Measurements from ENCODE around the gene CCDC7. TPM values are rescaled to one million over a fixed set of nuclear protein-coding genes. Genes with fewer than 3 reads are reported as not detected.

The CCDC7 gene
- total RNA-seq, 4 donors from 2014 or later, result 8.2 to 30.5 (median 13.3) TPM

DNA sequence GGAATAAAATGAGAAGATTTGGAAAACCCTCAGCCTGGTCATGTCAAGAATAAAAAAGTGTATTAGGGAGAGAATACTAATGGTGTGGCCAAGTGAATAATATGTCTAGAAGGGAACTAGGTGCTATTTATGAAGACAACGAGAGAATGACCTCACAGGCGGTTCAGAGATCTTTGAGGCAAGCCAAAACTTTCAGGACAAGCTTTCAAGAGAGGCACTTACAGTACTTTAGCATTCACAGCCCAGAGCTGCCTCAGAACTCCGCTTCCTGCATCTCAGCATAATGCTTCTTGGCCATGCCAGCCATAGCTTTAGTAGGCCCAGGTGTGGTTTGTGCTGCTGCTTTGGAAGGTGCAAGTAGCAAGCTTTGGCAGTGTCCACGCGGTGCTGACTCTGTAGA is 37.2 kb upstream of the CCDC7 start:
- TF ChIP-seq, protein P1, sequence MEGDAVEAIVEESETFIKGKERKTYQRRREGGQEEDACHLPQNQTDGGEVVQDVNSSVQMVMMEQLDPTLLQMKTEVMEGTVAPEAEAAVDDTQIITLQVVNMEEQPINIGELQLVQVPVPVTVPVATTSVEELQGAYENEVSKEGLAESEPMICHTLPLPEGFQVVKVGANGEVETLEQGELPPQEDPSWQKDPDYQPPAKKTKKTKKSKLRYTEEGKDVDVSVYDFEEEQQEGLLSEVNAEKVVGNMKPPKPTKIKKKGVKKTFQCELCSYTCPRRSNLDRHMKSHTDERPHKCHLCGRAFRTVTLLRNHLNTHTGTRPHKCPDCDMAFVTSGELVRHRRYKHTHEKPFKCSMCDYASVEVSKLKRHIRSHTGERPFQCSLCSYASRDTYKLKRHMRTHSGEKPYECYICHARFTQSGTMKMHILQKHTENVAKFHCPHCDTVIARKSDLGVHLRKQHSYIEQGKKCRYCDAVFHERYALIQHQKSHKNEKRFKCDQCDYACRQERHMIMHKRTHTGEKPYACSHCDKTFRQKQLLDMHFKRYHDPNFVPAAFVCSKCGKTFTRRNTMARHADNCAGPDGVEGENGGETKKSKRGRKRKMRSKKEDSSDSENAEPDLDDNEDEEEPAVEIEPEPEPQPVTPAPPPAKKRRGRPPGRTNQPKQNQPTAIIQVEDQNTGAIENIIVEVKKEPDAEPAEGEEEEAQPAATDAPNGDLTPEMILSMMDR (IDR thresholded peaks at IDR 0.05), result no peak
- no peak for TF ChIP-seq POLR2A (IDR thresholded peaks at IDR 0.05)

DNA sequence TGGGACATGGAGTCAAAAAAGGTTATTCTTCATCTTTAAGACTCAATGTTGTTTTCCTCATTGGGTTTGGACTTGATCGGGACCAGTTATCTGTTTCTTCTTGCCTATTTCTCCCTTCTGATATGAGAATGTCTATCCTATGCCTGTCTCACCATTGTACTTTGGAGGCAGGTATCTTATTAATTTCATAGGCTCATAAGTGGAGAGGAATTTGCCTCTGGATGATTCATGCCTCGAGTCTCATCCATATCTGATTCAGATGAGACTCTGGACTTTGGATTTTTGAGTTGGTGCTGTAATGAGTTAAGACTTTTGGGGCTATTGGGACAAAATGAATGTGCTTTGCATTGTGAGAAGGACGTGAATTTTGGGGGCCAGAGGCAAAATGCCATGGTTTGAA is 36.2 kb upstream of the CCDC7 start:
- no peak overlapping the region for H3K27ac ChIP-seq
- H3K36me3 ChIP-seq, result no peaks in the 10 kb centered on the region
- H3K4me3 ChIP-seq, result no peak overlapping the region
- H3K9me3 ChIP-seq, result no peaks in the 10 kb centered on the region
- H3K27me3 ChIP-seq, result no peaks in the 10 kb centered on the region
- no peak for DNase-seq
- no peaks in the 10 kb centered on the region for H3K4me1 ChIP-seq
- TF ChIP-seq POLR2A (IDR thresholded peaks at IDR 0.05), result no peak
- TF ChIP-seq, protein P1 (IDR thresholded peaks at IDR 0.05), result no peak

More for the DNA sequence above, 37.2 kb upstream of the CCDC7 start:
- no peaks in the 10 kb centered on the region for H3K4me1 ChIP-seq
- H3K36me3 ChIP-seq, result no peaks in the 10 kb centered on the region
- no peak overlapping the region for H3K27ac ChIP-seq
- no peaks in the 10 kb centered on the region for H3K9me3 ChIP-seq
- no peaks in the 10 kb centered on the region for H3K27me3 ChIP-seq
- DNase-seq, result no peak
- no peak overlapping the region for H3K4me3 ChIP-seq

DNA sequence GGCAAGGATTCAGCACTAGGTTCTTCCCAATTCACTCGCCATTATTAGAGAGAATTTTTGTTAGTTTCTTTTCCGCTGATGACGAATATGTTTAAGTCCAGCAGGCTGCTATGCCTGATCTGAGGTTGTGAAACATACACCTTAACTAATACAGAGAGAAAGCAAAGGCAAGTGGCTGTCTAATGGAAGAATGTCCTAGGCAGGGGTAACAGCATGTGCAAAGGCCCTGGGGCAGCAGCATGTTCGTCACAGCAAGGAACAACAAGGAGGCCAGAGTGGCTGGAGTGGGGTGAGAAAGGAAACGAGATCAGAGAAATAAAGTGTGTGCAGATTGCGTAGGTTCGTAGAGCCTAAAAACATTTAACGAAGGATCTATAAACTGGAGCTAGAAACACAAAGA is 35.4 kb upstream of the CCDC7 start:
- no peaks in the 10 kb centered on the region for H3K27me3 ChIP-seq
- H3K27ac ChIP-seq, result no peak overlapping the region
- no peaks in the 10 kb centered on the region for H3K9me3 ChIP-seq
- no peak overlapping the region for H3K4me3 ChIP-seq
- no peak for TF ChIP-seq POLR2A (IDR thresholded peaks at IDR 0.05)
- TF ChIP-seq, protein P1 (IDR thresholded peaks at IDR 0.05), result no peak
- H3K4me1 ChIP-seq, result no peaks in the 10 kb centered on the region
- DNase-seq, result no peak
- no peaks in the 10 kb centered on the region for H3K36me3 ChIP-seq

- Histone ChIP-seq H3K4me1 (no peaks in the 10 kb centered on the region), H3K27ac (peak overlapping the region in 1 of 4 donors; percentile 53), H3K27me3 (no peaks in the 10 kb centered on the region), H3K4me3 (no peak overlapping the region), H3K36me3 (no peaks in the 10 kb centered on the region), H3K9me3 (no peaks in the 10 kb centered on the region)
- TF ChIP-seq POLR2A (IDR thresholded peaks at IDR 0.05), result no peak
- TF ChIP-seq, protein P1 (IDR thresholded peaks at IDR 0.05), result no peak
- DNase-seq, result no peak
These were observed 34.0 kb upstream of the CCDC7 start for GRCh38 chr10:32411797-32412498.

DNA sequence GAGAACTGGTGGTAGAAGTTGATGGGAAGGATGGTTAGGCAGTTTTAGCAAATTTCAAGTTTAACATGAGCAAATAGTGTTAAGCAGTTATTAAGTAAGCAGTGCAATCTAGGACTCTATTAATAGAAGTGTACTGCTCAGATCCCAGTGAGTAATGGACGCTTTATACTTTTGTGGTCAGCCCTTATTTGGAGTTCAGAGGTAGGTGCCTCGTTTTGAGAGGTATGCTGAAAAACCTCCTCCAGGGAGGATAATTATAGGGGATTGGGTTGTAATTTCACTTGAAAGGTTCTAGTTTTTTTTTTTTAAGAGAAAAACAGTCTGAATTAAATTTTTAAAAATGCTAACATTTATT is 33.5 kb upstream of the CCDC7 start:
- TF ChIP-seq, protein P1 (IDR thresholded peaks at IDR 0.05), result no peak
- TF ChIP-seq POLR2A (IDR thresholded peaks at IDR 0.05), result no peak
- Histone ChIP-seq H3K36me3 (no peaks in the 10 kb centered on the region), H3K27ac (peak overlapping the region in 1 of 4 donors; percentile 53), H3K9me3 (no peaks in the 10 kb centered on the region), H3K4me1 (no peaks in the 10 kb centered on the region), H3K4me3 (no peak overlapping the region), H3K27me3 (no peaks in the 10 kb centered on the region)
- DNase-seq, result no peak

Measured in Peyer's patch (tissue), 4 donors.